Thyroid gland (tissue), 4 donors: ENCODE measurements around the gene SLC5A9. TPM values are rescaled to one million over a fixed set of nuclear protein-coding genes. Genes with fewer than 3 reads are reported as not detected.
"Not testable (repeated sequence)": the region's sequence is repeated elsewhere in the genome, so short reads cannot be mapped to it uniquely, and the experiment has no call there.

Experiments used
- DNase-seq, 2 donors: peaks; one replicate each; pipeline ENCODE4 v3.0.0-alpha.2; 2019
- H3K27ac ChIP-seq, 3 donors: fragments of 200-600 bp; sonication (generic); 1 replicate in 2 of 3; 2 replicates in 1 of 3; pipeline ENCODE4 v1.5.1; 2016 to 2019; ENCODE audit warnings: mild to moderate bottlenecking in 1 of 3, moderate library complexity in 1 of 3
- H3K27me3 ChIP-seq: fragments of 200-600 bp; sonication (generic); one replicate; pipeline ENCODE4 v1.5.1; 2019
- H3K36me3 ChIP-seq, 2 donors: fragments of 200-600 bp; sonication (generic); one replicate each; pipeline ENCODE4 v1.5.1; 2016 to 2019
- H3K4me1 ChIP-seq, 2 donors: fragments of 200-600 bp; sonication (generic); one replicate each; pipeline ENCODE4 v1.5.1; 2017 to 2019
- H3K4me3 ChIP-seq, 3 donors: fragments of 200-600 bp; sonication (generic); replicated peaks in 1 of 3; 1 replicate in 2 of 3; 2 replicates in 1 of 3; pipeline ENCODE4 v1.5.1; 2016; ENCODE audit warnings: mild to moderate bottlenecking in 1 of 3
- H3K9me3 ChIP-seq: fragments of 200-600 bp; sonication (generic); one replicate; pipeline ENCODE4 v1.5.1; 2017
- POLR2A ChIP-seq, 2 donors: fragments of 450-650 bp; IDR thresholded peaks; one replicate each; pipeline ENCODE4 v1.6.1; 2017; ENCODE audit warnings: antibody characterized with exemption in 2 of 2, mild to moderate bottlenecking in 2 of 2, moderate library complexity in 1 of 2
- WGBS, 2 donors: methylation state at CpG; one replicate each; pipeline ENCODE4 v1.1.5; 2017; 5-methylcytosine and 5-hydroxymethylcytosine counted together
- intact Hi-C: fragments of 100-400 bp; cut with DNase I; formaldehyde crosslinking; loops from one replicate; pipeline ENCODE4 v1.15.1; 2023
- total RNA-seq, 4 donors: library from RNA; depleted of rRNA; stranded (reverse); fragments of >200 nt; gene quantifications; one replicate each; pipeline ENCODE4 v1.2.3, GENCODE V29; 2016
- TF ChIP-seq, protein P1 (sequence below), 6 experiments: fragments of 200-600 bp in 3 of 6; fragments of 450-650 bp in 3 of 6; sonication (generic) in 3 of 6; IDR thresholded peaks; one replicate each; pipeline ENCODE4 v1.5.1; 2016 to 2019; ENCODE audit warnings: antibody characterized with exemption in 6 of 6, mild to moderate bottlenecking in 2 of 6, inconsistent platforms in 1 of 6, moderate library complexity in 1 of 6

Gene SLC5A9
- total RNA-seq, 4 donors from 2014 or later, result not detected

DNA sequence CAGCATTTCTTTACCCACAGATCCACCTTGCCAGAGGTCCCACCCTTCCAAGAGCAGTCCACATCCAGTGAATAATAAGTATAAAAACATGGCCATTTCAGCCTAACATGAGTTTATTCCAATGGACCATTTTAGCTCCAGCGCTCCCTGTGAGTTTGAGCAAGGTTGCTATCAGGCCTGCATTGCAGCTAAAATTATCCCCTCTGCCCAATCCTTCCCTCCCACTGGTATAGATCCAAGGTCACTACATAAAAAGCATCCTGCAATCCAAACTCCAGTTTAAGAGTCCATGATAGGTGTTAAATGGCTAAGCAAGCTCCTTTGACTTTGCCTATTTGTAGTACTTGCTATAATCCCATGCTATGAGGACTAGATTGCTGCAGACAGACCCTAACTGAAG is 35.6 kb downstream of the SLC5A9 start:
- intact Hi-C loops, result no loop called here
- TF ChIP-seq, protein P1, sequence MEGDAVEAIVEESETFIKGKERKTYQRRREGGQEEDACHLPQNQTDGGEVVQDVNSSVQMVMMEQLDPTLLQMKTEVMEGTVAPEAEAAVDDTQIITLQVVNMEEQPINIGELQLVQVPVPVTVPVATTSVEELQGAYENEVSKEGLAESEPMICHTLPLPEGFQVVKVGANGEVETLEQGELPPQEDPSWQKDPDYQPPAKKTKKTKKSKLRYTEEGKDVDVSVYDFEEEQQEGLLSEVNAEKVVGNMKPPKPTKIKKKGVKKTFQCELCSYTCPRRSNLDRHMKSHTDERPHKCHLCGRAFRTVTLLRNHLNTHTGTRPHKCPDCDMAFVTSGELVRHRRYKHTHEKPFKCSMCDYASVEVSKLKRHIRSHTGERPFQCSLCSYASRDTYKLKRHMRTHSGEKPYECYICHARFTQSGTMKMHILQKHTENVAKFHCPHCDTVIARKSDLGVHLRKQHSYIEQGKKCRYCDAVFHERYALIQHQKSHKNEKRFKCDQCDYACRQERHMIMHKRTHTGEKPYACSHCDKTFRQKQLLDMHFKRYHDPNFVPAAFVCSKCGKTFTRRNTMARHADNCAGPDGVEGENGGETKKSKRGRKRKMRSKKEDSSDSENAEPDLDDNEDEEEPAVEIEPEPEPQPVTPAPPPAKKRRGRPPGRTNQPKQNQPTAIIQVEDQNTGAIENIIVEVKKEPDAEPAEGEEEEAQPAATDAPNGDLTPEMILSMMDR (IDR thresholded peaks at IDR 0.05), result no peak
- no peak for TF ChIP-seq POLR2A (IDR thresholded peaks at IDR 0.05)
- WGBS, 2 donors, result 77 to 100% methylated on average over 1 of the region's 1 CpG
- H3K27ac ChIP-seq, result no peak overlapping the region
- no peaks in the 10 kb centered on the region for H3K27me3 ChIP-seq
- H3K9me3 ChIP-seq, result no peaks in the 10 kb centered on the region
- H3K36me3 ChIP-seq, result no peaks in the 10 kb centered on the region
- DNase-seq, result no peak
- H3K4me3 ChIP-seq, result no peak overlapping the region
- H3K4me1 ChIP-seq, result no peaks in the 10 kb centered on the region

DNA sequence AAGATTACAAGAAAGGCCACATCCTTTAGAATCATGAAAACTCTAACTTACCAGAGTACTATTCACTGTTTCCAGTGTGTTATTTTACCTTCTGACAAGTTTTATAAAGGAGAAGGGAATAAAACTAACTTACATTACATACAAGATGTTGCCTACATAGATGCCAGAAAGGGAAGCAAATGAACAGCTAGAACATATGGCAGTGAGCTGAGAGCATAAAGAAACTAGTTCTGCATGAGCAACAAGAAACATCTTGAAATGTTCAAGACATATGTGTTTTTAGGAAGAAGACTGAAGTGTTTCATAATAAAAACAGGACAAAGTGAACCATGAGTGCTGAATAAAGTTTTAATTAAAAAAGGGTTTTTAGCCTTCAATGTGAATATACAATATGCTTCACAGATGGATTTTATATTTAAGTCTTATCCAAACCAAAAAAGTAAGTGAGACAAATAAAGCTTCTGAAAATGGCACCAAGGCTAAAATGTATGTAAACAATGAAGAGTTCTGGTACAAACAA is 39.4 kb downstream of the SLC5A9 start:
- Histone ChIP-seq H3K27ac (no peak overlapping the region), H3K36me3 (no peaks in the 10 kb centered on the region), H3K27me3 (no peaks in the 10 kb centered on the region), H3K4me1 (no peaks in the 10 kb centered on the region), H3K9me3 (no peaks in the 10 kb centered on the region), H3K4me3 (no peak overlapping the region)
- intact Hi-C loops, result no loop called here
- no peak for DNase-seq
- TF ChIP-seq POLR2A (IDR thresholded peaks at IDR 0.05), result no peak
- TF ChIP-seq, protein P1 (IDR thresholded peaks at IDR 0.05), result no peak

DNA sequence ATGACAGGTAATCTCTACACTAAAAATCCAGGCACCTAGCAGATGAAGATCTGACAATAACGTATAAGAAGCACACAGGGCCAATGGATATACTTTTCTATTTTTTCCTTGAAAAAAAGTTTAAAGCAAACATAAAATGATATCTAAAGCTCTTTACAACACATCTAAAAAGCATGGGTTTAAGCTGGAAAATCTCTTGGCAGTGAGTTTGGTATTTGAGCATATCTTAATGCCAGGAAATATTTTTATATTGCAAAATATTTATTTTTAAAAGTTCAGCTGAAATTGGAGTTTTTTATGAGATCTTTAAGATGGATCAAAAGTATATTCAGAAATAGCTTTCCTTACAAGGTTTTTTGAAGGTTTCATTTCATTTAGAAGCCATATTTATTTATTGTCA is 40.5 kb downstream of the SLC5A9 start:
- H3K36me3 ChIP-seq, result no peaks in the 10 kb centered on the region
- WGBS, 2 donors, result 71 to 75% methylated on average over 1 of the region's 1 CpG
- no peak for DNase-seq
- no peaks in the 10 kb centered on the region for H3K27me3 ChIP-seq
- intact Hi-C loops, result no loop called here
- H3K27ac ChIP-seq, result no peak overlapping the region
- H3K4me3 ChIP-seq, result no peak overlapping the region
- no peaks in the 10 kb centered on the region for H3K9me3 ChIP-seq
- H3K4me1 ChIP-seq, result no peaks in the 10 kb centered on the region
- no peak for TF ChIP-seq POLR2A (IDR thresholded peaks at IDR 0.05)
- TF ChIP-seq, protein P1 (IDR thresholded peaks at IDR 0.05), result no peak

DNA sequence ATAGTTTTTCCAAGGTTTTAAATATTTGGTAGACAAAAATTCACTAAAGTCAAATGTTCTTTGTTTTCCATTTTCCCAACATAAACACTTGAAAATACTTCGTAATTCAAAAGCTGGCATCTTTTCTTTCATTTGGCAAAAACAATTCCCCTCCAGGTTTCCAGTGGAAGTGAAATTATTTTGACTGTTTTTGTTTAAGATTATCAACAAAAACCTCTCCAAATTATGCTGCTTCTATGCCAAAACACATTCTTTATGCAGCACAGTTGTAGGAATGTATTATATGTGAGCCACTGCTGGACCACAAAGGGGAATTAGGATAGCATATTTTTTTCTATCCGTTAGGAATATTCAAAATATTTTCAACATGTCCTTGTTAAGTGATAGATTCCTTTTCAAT is 44.1 kb downstream of the SLC5A9 start:
- WGBS, 2 donors, result 74 to 80% methylated on average over 2 of the region's 2 CpGs

DNA sequence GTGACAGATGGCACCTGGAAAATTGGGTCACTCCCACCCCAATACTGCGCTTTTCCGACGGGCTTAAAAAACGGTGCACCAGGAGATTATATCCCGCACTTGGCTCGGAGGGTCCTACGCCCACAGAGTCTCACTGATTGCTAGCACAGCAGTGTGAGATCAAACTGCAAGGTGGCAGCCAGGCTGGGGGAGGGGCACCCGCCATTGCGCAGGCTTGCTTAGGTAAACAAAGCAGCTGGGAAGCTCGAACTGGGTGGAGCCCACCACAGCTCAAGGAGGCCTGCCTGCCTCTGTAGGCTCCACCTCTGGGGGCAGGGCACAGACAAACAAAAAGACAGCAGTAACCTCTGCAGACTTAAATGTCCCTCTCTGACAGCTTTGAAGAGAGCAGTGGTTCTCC is 54.9 kb downstream of the SLC5A9 start:
- H3K9me3 ChIP-seq, H3K27me3 ChIP-seq, H3K4me3 ChIP-seq, H3K27ac ChIP-seq, intact Hi-C loops, DNase-seq, H3K4me1 ChIP-seq, H3K36me3 ChIP-seq: not testable (repeated sequence)
- 97 to 100% methylated on average over 2 to 10 of the region's 10 CpGs for WGBS, 2 donors

More for the DNA sequence above, 44.1 kb downstream of the SLC5A9 start:
- no peak overlapping the region for H3K27ac ChIP-seq
- no peak for DNase-seq
- no peak overlapping the region for H3K4me3 ChIP-seq
- intact Hi-C loops, result no loop called here
- no peaks in the 10 kb centered on the region for H3K36me3 ChIP-seq
- no peaks in the 10 kb centered on the region for H3K9me3 ChIP-seq
- TF ChIP-seq, protein P1 (IDR thresholded peaks at IDR 0.05), result no peak
- TF ChIP-seq POLR2A (IDR thresholded peaks at IDR 0.05), result no peak
- H3K27me3 ChIP-seq, result no peaks in the 10 kb centered on the region
- H3K4me1 ChIP-seq, result no peaks in the 10 kb centered on the region

DNA sequence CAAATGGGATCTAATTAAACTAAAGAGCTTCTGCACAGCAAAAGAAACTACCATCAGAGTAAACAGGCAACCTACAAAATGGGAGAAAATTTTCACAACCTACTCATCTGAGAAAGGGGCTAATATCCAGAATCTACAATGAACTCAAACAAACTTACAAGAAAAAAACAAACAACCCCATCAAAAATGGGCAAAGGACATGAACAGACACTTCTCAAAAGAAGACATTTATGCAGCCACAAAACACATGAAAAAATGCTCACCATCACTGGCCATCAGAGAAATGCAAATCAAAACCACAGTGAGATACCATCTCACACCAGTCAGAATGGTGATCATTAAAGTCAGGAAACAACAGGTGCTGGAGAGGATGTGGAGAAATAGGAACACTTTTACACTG is 59.8 kb downstream of the SLC5A9 start:
- DNase-seq, H3K4me3 ChIP-seq, H3K36me3 ChIP-seq, H3K9me3 ChIP-seq, intact Hi-C loops, H3K27me3 ChIP-seq, H3K4me1 ChIP-seq, H3K27ac ChIP-seq: not testable (repeated sequence)

DNA sequence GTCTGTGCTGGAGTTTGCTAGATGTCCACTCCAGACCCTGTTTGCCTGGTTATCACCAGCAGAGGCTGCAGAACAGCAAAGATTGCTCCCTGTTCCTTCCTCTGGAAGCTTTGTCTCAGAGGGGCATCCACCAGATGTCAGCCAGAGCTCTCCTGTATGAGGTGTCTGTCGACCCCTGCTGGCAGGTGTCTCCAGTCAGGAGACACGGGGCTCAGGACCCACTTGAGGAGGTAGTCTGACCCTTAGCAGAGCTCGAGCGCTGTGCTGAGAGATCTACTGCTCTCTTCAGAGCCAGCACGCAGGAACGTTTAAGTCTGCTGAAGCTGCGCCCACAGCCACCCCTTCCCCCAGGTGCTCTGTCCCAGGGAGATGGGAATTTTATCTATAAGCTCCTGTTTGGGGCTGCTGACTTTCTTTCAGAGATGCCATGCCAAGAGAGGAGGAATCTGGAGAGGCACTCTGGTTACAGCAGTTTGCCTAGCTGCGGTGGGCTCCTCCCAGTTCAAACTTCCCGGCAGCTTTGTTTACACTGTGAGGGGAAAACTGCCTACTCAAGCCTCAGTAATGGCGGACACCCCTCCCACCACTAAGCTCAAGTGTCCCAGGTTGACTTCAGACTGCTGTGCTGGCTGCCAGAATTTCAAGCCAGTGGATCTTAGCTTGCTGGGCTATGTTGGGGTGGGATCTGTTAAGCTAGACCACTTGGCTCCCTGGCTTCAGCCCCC is 62.3 kb downstream of the SLC5A9 start:
- peak; percentile 45 to 47 for DNase-seq
- H3K4me1 ChIP-seq, intact Hi-C loops, H3K9me3 ChIP-seq, H3K36me3 ChIP-seq, H3K27me3 ChIP-seq, H3K4me3 ChIP-seq, H3K27ac ChIP-seq: not testable (repeated sequence)
- WGBS, 2 donors, result 30 to 41% methylated on average over 6 to 9 of the region's 10 CpGs
